Stomach (tissue), 9 donors: Measurements from ENCODE around the gene RBM19. TPM values are rescaled to one million over a fixed set of nuclear protein-coding genes. Genes with fewer than 3 reads are reported as not detected.

Source experiments
- DNase-seq, 2 donors: peaks; one replicate each; pipeline versions ENCODE4 v3.0.0 to v3.0.0-alpha.2; 2013 to 2019
- H3K27ac ChIP-seq, 5 donors: fragments of 200-600 bp in 4 of 5; sonication (generic) in 4 of 5; one replicate each; pipeline ENCODE4 v1.5.1; 2013 to 2019; ENCODE audit warnings: mild to moderate bottlenecking in 1 of 5, moderate library complexity in 1 of 5
- H3K27me3 ChIP-seq, 3 donors: fragments of 200-600 bp; sonication (generic); one replicate each; pipeline ENCODE4 v1.5.1; 2017 to 2019; ENCODE audit warnings: mixed run types in 1 of 3
- H3K36me3 ChIP-seq, 4 donors: fragments of 200-600 bp; sonication (generic); 1 replicate in 3 of 4; 2 replicates in 1 of 4; pipeline ENCODE4 v1.5.1; 2016 to 2019
- H3K4me1 ChIP-seq, 4 donors: fragments of 200-600 bp; sonication (generic); one replicate each; pipeline ENCODE4 v1.5.1; 2016 to 2019
- H3K4me3 ChIP-seq, 4 donors: fragments of 200-600 bp; sonication (generic) in 3 of 4; one replicate each; pipeline ENCODE4 v1.5.1; 2016 to 2019; ENCODE audit warnings: mild to moderate bottlenecking in 1 of 4
- H3K9me3 ChIP-seq, 4 donors: fragments of 200-600 bp; sonication (generic); one replicate each; pipeline ENCODE4 v1.5.1; 2016 to 2019
- CTCF ChIP-seq, 7 experiments: fragments of 450-650 bp in 4 of 7; fragments of 200-600 bp in 3 of 7; sonication (generic) in 3 of 7; IDR thresholded peaks; one replicate each; pipeline ENCODE4 v1.5.1; 2016 to 2019; ENCODE audit warnings: antibody characterized with exemption in 7 of 7, control low read depth in 2 of 7, mild to moderate bottlenecking in 1 of 7
- EP300 ChIP-seq: sonication (generic); formaldehyde crosslinking; IDR thresholded peaks from one replicate; pipeline ENCODE4 v1.6.1; 2017; ENCODE audit warnings: antibody characterized with exemption
- POLR2A ChIP-seq, 4 donors: fragments of 450-650 bp; IDR thresholded peaks; one replicate each; pipeline ENCODE4 v1.6.1; 2016; ENCODE audit warnings: antibody characterized with exemption in 4 of 4, control low read depth in 2 of 4, mild to moderate bottlenecking in 1 of 4, moderate library complexity in 1 of 4
- POLR2AphosphoS5 ChIP-seq, 3 donors: sonication (generic); formaldehyde crosslinking; IDR thresholded peaks; one replicate each; pipeline ENCODE4 v1.6.1; 2016; ENCODE audit warnings: antibody characterized with exemption in 3 of 3
- WGBS, 5 donors: extraction: QIAGEN DNeasy Blood & Tissue Kit in 3 of 5; methylation state at CpG; one replicate each; pipeline versions ENCODE4 v1.1.5 to v1.1.7; 2013 to 2018; 5-methylcytosine and 5-hydroxymethylcytosine counted together
- intact Hi-C: fragments of 100-400 bp; cut with DNase I; formaldehyde crosslinking; loops from one replicate; pipeline ENCODE4 v1.15.1; 2023; ENCODE audit warnings: low total_unique reads
- polyA plus RNA-seq, 3 donors: library from polyadenylated mRNA; stranded (reverse); fragments of 200-250 nt; gene quantifications; one replicate each; pipeline ENCODE4 v1.2.3, GENCODE V29; 2013
- total RNA-seq, 5 donors: library from RNA; depleted of rRNA; stranded (reverse); fragments of >200 nt; gene quantifications; one replicate each; pipeline versions ENCODE4 v1.1.0 to v1.2.3, GENCODE V29; 2014 to 2016
- donor health status: healthy with polysubstance abuse.
- donor health status: Bipolar disorder and iron deficiency.
- donor health status: healthy.

RBM19 gene
- total and polyA plus RNA-seq, 8 donors = 8.1 to 109 (median 27.3) TPM

GRCh38 chr12:113793250-113793649 lies 172.9 kb downstream of the RBM19 start:
- H3K4me1 ChIP-seq = no peaks in the 10 kb centered on the region
- peaks cover 0 to 5% (median 0%) of the 10 kb centered on the region in 3 donors for H3K27me3 ChIP-seq
- WGBS, 5 donors = 71 to 82% (median 74%) methylated on average over 9 of the region's 9 CpGs
- TF ChIP-seq POLR2A (IDR thresholded peaks at IDR 0.05) = no peak
- TF ChIP-seq CTCF (IDR thresholded peaks at IDR 0.05) = no peak
- H3K27ac ChIP-seq = no peak overlapping the region
- H3K4me3 ChIP-seq = no peak overlapping the region
- no peaks in the 10 kb centered on the region for H3K36me3 ChIP-seq
- peaks cover 0 to 13% (median 4%) of the 10 kb centered on the region in 4 donors for H3K9me3 ChIP-seq
- intact Hi-C loops = no loop called here
- no peak for DNase-seq

- no peaks in the 10 kb centered on the region for H3K4me1 ChIP-seq
- TF ChIP-seq POLR2A (IDR thresholded peaks at IDR 0.05) = no peak
- TF ChIP-seq EP300 = no peak
- no peak for TF ChIP-seq CTCF (IDR thresholded peaks at IDR 0.05)
- no peak for TF ChIP-seq POLR2AphosphoS5 (IDR thresholded peaks at IDR 0.05)
- no peaks in the 10 kb centered on the region for H3K36me3 ChIP-seq
- peaks cover 0 to 13% (median 5%) of the 10 kb centered on the region in 4 donors for H3K9me3 ChIP-seq
- no peak for DNase-seq
- 59 to 71% (median 66%) methylated on average over 6 of the region's 6 CpGs for WGBS, 5 donors
- H3K4me3 ChIP-seq = no peak overlapping the region
- intact Hi-C loops = no loop called here
- no peak overlapping the region for H3K27ac ChIP-seq
- H3K27me3 ChIP-seq = peaks cover 0 to 5% (median 0%) of the 10 kb centered on the region in 3 donors
These were observed 173.7 kb downstream of the RBM19 start for GRCh38 chr12:113792450-113792849.

GRCh38 chr12:113788020-113788856 lies 177.9 kb downstream of the RBM19 start:
- WGBS, 5 donors = 60 to 66% (median 63%) methylated on average over 5 of the region's 5 CpGs
- peaks cover 0 to 22% (median 6%) of the 10 kb centered on the region in 4 donors for H3K9me3 ChIP-seq
- H3K4me3 ChIP-seq = no peak overlapping the region
- no peak for DNase-seq
- no peaks in the 10 kb centered on the region for H3K4me1 ChIP-seq
- no peaks in the 10 kb centered on the region for H3K36me3 ChIP-seq
- H3K27ac ChIP-seq = no peak overlapping the region
- peaks cover 0 to 37% (median 0%) of the 10 kb centered on the region in 3 donors for H3K27me3 ChIP-seq
- TF ChIP-seq POLR2AphosphoS5 (IDR thresholded peaks at IDR 0.05) (no peak), EP300 (no peak), CTCF (IDR thresholded peaks at IDR 0.05) (no peak), POLR2A (IDR thresholded peaks at IDR 0.05) (no peak)
- intact Hi-C loops = no loop called here

GRCh38 chr12:113786107-113786506 lies 180.0 kb downstream of the RBM19 start:
- Histone ChIP-seq H3K36me3 (no peaks in the 10 kb centered on the region), H3K9me3 (peaks cover 0 to 22% (median 3%) of the 10 kb centered on the region in 4 donors), H3K4me3 (no peak overlapping the region), H3K27me3 (peaks cover 0 to 55% (median 7%) of the 10 kb centered on the region in 3 donors), H3K4me1 (no peaks in the 10 kb centered on the region), H3K27ac (no peak overlapping the region)
- intact Hi-C loops = no loop called here
- TF ChIP-seq CTCF (IDR thresholded peaks at IDR 0.05) = no peak
- TF ChIP-seq POLR2AphosphoS5 (IDR thresholded peaks at IDR 0.05) = no peak
- TF ChIP-seq EP300 = no peak
- TF ChIP-seq POLR2A (IDR thresholded peaks at IDR 0.05) = no peak
- DNase-seq = no peak
- 83 to 91% (median 86%) methylated on average over 2 of the region's 2 CpGs for WGBS, 5 donors
